ENCODE data around the gene EXOSC3. TPM values are rescaled to one million over a fixed set of nuclear protein-coding genes. Genes with fewer than 3 reads are reported as not detected.

Gene EXOSC3
- total and polyA plus RNA-seq, 2 of the 13 experiments (the other 11 are each of a cell fraction or from before 2014, with no cell fraction given) = 17.5 to 68.7 TPM

DNA sequence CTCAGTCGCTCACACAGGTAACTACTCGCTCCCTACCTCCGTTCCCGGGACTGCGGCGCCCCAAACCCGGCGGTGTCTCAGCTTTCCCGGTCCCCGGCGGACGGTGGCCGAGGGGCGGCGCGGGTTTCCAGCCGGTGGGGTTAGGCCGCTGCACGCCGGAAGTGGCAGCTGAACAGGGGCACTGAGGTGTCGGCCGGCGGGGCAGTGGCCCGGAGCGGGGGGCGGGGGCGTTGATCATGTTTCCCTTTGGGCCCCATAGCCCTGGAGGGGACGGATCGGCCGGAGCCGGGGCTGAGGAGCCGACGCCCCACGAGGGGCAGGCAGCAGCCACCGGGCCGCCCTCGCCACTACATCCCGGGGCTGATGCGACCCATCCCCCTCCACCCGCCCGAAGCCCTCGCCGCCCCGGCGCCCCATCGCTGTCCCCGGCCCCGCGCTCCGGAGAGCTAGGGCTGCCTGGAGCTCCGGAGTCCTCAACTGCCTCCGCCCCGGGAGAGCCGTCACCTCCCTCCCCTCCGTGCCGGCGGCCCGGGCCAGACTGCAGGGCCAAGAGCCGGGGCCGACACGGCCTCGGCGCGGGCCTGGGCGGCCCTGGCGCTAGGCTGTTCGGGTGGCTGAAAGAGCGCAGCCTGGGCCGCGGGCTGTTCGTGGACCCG lies 15.9 kb upstream of the EXOSC3 start, which contains the start of gene DCAF10 (continued):
- TF ChIP-seq, protein P1, sequence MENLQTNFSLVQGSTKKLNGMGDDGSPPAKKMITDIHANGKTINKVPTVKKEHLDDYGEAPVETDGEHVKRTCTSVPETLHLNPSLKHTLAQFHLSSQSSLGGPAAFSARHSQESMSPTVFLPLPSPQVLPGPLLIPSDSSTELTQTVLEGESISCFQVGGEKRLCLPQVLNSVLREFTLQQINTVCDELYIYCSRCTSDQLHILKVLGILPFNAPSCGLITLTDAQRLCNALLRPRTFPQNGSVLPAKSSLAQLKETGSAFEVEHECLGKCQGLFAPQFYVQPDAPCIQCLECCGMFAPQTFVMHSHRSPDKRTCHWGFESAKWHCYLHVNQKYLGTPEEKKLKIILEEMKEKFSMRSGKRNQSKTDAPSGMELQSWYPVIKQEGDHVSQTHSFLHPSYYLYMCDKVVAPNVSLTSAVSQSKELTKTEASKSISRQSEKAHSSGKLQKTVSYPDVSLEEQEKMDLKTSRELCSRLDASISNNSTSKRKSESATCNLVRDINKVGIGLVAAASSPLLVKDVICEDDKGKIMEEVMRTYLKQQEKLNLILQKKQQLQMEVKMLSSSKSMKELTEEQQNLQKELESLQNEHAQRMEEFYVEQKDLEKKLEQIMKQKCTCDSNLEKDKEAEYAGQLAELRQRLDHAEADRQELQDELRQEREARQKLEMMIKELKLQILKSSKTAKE (CRISPR knock-in tag; IDR thresholded peaks at IDR 0.05; ENCODE audit: borderline replicate concordance) = peak; percentile 72; the same call in 1 of the 2 replicates
- TF ChIP-seq, protein P2, sequence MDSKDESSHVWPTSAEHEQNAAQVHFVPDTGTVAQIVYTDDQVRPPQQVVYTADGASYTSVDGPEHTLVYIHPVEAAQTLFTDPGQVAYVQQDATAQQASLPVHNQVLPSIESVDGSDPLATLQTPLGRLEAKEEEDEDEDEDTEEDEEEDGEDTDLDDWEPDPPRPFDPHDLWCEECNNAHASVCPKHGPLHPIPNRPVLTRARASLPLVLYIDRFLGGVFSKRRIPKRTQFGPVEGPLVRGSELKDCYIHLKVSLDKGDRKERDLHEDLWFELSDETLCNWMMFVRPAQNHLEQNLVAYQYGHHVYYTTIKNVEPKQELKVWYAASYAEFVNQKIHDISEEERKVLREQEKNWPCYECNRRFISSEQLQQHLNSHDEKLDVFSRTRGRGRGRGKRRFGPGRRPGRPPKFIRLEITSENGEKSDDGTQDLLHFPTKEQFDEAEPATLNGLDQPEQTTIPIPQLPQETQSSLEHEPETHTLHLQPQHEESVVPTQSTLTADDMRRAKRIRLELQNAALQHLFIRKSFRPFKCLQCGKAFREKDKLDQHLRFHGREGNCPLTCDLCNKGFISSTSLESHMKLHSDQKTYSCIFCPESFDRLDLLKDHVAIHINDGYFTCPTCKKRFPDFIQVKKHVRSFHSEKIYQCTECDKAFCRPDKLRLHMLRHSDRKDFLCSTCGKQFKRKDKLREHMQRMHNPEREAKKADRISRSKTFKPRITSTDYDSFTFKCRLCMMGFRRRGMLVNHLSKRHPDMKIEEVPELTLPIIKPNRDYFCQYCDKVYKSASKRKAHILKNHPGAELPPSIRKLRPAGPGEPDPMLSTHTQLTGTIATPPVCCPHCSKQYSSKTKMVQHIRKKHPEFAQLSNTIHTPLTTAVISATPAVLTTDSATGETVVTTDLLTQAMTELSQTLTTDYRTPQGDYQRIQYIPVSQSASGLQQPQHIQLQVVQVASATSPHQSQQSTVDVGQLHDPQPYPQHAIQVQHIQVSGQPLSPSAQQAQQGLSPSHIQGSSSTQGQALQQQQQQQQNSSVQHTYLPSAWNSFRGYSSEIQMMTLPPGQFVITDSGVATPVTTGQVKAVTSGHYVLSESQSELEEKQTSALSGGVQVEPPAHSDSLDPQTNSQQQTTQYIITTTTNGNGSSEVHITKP (CRISPR knock-in tag; IDR thresholded peaks at IDR 0.05; ENCODE audit: low read depth) = peak; percentile 84
- TF ChIP-seq, protein P3, sequence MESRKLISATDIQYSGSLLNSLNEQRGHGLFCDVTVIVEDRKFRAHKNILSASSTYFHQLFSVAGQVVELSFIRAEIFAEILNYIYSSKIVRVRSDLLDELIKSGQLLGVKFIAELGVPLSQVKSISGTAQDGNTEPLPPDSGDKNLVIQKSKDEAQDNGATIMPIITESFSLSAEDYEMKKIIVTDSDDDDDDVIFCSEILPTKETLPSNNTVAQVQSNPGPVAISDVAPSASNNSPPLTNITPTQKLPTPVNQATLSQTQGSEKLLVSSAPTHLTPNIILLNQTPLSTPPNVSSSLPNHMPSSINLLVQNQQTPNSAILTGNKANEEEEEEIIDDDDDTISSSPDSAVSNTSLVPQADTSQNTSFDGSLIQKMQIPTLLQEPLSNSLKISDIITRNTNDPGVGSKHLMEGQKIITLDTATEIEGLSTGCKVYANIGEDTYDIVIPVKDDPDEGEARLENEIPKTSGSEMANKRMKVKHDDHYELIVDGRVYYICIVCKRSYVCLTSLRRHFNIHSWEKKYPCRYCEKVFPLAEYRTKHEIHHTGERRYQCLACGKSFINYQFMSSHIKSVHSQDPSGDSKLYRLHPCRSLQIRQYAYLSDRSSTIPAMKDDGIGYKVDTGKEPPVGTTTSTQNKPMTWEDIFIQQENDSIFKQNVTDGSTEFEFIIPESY (CRISPR knock-in tag; IDR thresholded peaks at IDR 0.05) = peak; percentile 76
- TF ChIP-seq ZNF3 (CRISPR knock-in tag; IDR thresholded peaks at IDR 0.05) (peak; percentile 28; the same call in 1 of the 2 replicates), ZMYM3 (CRISPR knock-in tag; IDR thresholded peaks at IDR 0.05) (peak; percentile 95), FOXA3 (CRISPR knock-in tag; IDR thresholded peaks at IDR 0.05) (peak; percentile 61; the same call in 1 of the 2 replicates), ZFP36L2 (CRISPR knock-in tag; IDR thresholded peaks at IDR 0.05) (no peak)
- TF ChIP-seq, protein P4, sequence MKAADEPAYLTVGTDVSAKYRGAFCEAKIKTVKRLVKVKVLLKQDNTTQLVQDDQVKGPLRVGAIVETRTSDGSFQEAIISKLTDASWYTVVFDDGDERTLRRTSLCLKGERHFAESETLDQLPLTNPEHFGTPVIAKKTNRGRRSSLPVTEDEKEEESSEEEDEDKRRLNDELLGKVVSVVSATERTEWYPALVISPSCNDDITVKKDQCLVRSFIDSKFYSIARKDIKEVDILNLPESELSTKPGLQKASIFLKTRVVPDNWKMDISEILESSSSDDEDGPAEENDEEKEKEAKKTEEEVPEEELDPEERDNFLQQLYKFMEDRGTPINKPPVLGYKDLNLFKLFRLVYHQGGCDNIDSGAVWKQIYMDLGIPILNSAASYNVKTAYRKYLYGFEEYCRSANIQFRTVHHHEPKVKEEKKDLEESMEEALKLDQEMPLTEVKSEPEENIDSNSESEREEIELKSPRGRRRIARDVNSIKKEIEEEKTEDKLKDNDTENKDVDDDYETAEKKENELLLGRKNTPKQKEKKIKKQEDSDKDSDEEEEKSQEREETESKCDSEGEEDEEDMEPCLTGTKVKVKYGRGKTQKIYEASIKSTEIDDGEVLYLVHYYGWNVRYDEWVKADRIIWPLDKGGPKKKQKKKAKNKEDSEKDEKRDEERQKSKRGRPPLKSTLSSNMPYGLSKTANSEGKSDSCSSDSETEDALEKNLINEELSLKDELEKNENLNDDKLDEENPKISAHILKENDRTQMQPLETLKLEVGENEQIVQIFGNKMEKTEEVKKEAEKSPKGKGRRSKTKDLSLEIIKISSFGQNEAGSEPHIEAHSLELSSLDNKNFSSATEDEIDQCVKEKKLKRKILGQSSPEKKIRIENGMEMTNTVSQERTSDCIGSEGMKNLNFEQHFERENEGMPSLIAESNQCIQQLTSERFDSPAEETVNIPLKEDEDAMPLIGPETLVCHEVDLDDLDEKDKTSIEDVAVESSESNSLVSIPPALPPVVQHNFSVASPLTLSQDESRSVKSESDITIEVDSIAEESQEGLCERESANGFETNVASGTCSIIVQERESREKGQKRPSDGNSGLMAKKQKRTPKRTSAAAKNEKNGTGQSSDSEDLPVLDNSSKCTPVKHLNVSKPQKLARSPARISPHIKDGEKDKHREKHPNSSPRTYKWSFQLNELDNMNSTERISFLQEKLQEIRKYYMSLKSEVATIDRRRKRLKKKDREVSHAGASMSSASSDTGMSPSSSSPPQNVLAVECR (CRISPR knock-in tag; IDR thresholded peaks at IDR 0.05; ENCODE audit: borderline replicate concordance) = peak; percentile 94
- TF ChIP-seq, protein P5, sequence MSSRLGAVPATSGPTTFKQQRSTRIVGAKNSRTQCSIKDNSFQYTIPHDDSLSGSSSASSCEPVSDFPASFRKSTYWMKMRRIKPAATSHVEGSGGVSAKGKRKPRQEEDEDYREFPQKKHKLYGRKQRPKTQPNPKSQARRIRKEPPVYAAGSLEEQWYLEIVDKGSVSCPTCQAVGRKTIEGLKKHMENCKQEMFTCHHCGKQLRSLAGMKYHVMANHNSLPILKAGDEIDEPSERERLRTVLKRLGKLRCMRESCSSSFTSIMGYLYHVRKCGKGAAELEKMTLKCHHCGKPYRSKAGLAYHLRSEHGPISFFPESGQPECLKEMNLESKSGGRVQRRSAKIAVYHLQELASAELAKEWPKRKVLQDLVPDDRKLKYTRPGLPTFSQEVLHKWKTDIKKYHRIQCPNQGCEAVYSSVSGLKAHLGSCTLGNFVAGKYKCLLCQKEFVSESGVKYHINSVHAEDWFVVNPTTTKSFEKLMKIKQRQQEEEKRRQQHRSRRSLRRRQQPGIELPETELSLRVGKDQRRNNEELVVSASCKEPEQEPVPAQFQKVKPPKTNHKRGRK (CRISPR knock-in tag; IDR thresholded peaks at IDR 0.05) = peak; percentile 90
- TF ChIP-seq, protein P6, sequence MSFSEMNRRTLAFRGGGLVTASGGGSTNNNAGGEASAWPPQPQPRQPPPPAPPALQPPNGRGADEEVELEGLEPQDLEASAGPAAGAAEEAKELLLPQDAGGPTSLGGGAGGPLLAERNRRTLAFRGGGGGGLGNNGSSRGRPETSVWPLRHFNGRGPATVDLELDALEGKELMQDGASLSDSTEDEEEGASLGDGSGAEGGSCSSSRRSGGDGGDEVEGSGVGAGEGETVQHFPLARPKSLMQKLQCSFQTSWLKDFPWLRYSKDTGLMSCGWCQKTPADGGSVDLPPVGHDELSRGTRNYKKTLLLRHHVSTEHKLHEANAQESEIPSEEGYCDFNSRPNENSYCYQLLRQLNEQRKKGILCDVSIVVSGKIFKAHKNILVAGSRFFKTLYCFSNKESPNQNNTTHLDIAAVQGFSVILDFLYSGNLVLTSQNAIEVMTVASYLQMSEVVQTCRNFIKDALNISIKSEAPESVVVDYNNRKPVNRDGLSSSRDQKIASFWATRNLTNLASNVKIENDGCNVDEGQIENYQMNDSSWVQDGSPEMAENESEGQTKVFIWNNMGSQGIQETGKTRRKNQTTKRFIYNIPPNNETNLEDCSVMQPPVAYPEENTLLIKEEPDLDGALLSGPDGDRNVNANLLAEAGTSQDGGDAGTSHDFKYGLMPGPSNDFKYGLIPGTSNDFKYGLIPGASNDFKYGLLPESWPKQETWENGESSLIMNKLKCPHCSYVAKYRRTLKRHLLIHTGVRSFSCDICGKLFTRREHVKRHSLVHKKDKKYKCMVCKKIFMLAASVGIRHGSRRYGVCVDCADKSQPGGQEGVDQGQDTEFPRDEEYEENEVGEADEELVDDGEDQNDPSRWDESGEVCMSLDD (CRISPR knock-in tag; IDR thresholded peaks at IDR 0.05; ENCODE audit: borderline replicate concordance) = peak; percentile 79; the same call in 1 of the 2 replicates
